Panc1 (cell line): ENCODE results near the gene TBC1D16. TPM values are rescaled to one million over a fixed set of nuclear protein-coding genes. Genes with fewer than 3 reads are reported as not detected.

Experiments used
- ATAC-seq: fragments of 200-7000 bp; cut with Tn5 transposase; 2 replicates; pipeline ENCODE4 v1.9.1; 2020; ENCODE audit warnings: mild to moderate bottlenecking, moderate library complexity
- BruUV-seq: library from RNA; stranded (reverse); fragments of 400-500 nt; replicated peaks from 2 replicates; lab custom pipeline; 2021; lab: Mats Ljungman, UMichigan
- CTCF ChIA-PET: fragments of 300-600 bp; sonication (Branson Sonifier 250); formaldehyde crosslinking; loops from one replicate; lab custom pipeline; 2022; ENCODE audit warnings: antibody characterized with exemption; lab: Charles Lee
- POLR2A ChIA-PET: fragments of 300-600 bp; sonication (Branson Sonifier 250); formaldehyde crosslinking; loops from one replicate; lab custom pipeline; 2022; ENCODE audit warnings: antibody characterized with exemption; lab: Charles Lee
- DNase-seq: peaks from one replicate; pipeline ENCODE4 v3.0.0-alpha.2; 2010; ENCODE audit warnings: low read depth, low spot score
- H3K27ac ChIP-seq: 2 replicates; pipeline ENCODE4 v1.5.1; 2011; ENCODE audit warnings: mild to moderate bottlenecking, low read length, inconsistent platforms
- H3K27me3 ChIP-seq: fragments of 200-500 bp; sonication (Bioruptor generic); 2 replicates; pipeline ENCODE4 v1.6.0; 2014; ENCODE audit warnings: low read length, inconsistent platforms; ENCODE audit not compliant: control insufficient read depth, insufficient read depth
- H3K36me3 ChIP-seq: fragments of 200-500 bp; sonication (Bioruptor generic); 2 replicates; pipeline ENCODE4 v1.5.1; 2014; ENCODE audit warnings: inconsistent platforms, mild to moderate bottlenecking, low read length, moderate library complexity; ENCODE audit not compliant: control insufficient read depth, insufficient read depth
- H3K4me1 ChIP-seq: 2 replicates; pipeline ENCODE4 v1.5.1; 2011; ENCODE audit warnings: inconsistent platforms, mild to moderate bottlenecking, low read length, moderate library complexity; ENCODE audit not compliant: control insufficient read depth, insufficient read depth
- H3K4me3 ChIP-seq, 2 experiments: 2 replicates each; pipeline ENCODE4 v1.5.1; 2011 to 2012; ENCODE audit warnings: low read depth in 2 of 2, low read length in 2 of 2, mild to moderate bottlenecking in 2 of 2, inconsistent platforms in 1 of 2, moderate library complexity in 1 of 2
- H3K9me3 ChIP-seq: fragments of 200-500 bp; sonication (Bioruptor generic); 2 replicates; pipeline ENCODE4 v1.5.1; 2014; ENCODE audit warnings: low read depth, mild to moderate bottlenecking, inconsistent platforms, low read length, moderate library complexity; ENCODE audit not compliant: control insufficient read depth, insufficient read depth
- POLR2AphosphoS5 ChIP-seq: IDR thresholded peaks from 2 replicates; pipeline ENCODE4 v1.6.1; 2012; ENCODE audit warnings: mild to moderate bottlenecking, low read depth, low read length, moderate library complexity
- SIN3A ChIP-seq: IDR thresholded peaks from 2 replicates; pipeline ENCODE4 v1.6.1; 2012; ENCODE audit warnings: low read depth, mild to moderate bottlenecking, low read length, moderate library complexity, borderline replicate concordance; ENCODE audit not compliant: insufficient read depth
- TCF7L2 ChIP-seq: IDR thresholded peaks from 2 replicates; pipeline ENCODE4 v1.6.1; 2011; ENCODE audit warnings: mild to moderate bottlenecking, low read depth, low read length, inconsistent platforms
- in situ Hi-C: cut with HindIII; loops from 2 replicates; pipeline ENCODE4 v1.10.0; 2016; ENCODE audit warnings: low sequenced_read_pairs, low pct_unique_long_range_greater_than_20kb
- intact Hi-C: fragments of 100-400 bp; cut with micrococcal nuclease; formaldehyde crosslinking; loops from one replicate; pipeline ENCODE4 v1.10.0; 2022; ENCODE audit not compliant: unreplicated experiment
- total RNA-seq: library from RNA; stranded (reverse); gene quantifications from one replicate; pipeline ENCODE4 v1.2.1, GENCODE V29; 2021; ENCODE audit not compliant: unreplicated experiment
- TF ChIP-seq, protein P1 (sequence below), 2 experiments: IDR thresholded peaks; 2 replicates each; pipeline ENCODE4 v1.6.1; 2011 to 2012; ENCODE audit warnings: low read depth in 2 of 2, control low read depth in 1 of 2, low read length in 1 of 2, mild to moderate bottlenecking in 1 of 2, moderate library complexity in 1 of 2; ENCODE audit not compliant: insufficient read depth in 1 of 2
- TF ChIP-seq, protein P2 (sequence below): fragments of 450-650 bp; IDR thresholded peaks from 2 replicates; pipeline ENCODE4 v1.5.1; 2017; ENCODE audit warnings: mild to moderate bottlenecking

TBC1D16 gene
- total RNA-seq, 1 experiment from 2014 or later: 41.6 TPM

DNA sequence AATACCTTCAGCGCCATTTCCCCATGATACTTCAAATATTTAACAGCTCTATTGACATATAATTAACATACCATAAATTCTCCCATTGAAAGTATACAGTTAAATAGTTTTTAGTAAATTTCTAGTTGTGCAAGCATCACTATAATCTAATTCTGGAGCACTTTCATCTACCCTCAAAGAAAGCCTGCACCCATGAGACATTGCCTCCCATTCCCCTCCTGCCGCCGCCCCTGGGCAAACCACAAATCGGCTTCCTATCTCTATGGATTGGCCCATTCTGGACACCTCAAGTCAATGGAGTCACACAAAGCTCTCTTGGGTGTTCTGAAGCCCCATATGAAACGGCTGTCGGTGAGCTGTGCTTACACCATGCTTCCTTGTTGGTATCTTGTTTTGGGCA lies 119.2 kb downstream of the TBC1D16 start:
- no peak for TF ChIP-seq SIN3A
- no peak for TF ChIP-seq POLR2AphosphoS5
- TF ChIP-seq, protein P1, sequence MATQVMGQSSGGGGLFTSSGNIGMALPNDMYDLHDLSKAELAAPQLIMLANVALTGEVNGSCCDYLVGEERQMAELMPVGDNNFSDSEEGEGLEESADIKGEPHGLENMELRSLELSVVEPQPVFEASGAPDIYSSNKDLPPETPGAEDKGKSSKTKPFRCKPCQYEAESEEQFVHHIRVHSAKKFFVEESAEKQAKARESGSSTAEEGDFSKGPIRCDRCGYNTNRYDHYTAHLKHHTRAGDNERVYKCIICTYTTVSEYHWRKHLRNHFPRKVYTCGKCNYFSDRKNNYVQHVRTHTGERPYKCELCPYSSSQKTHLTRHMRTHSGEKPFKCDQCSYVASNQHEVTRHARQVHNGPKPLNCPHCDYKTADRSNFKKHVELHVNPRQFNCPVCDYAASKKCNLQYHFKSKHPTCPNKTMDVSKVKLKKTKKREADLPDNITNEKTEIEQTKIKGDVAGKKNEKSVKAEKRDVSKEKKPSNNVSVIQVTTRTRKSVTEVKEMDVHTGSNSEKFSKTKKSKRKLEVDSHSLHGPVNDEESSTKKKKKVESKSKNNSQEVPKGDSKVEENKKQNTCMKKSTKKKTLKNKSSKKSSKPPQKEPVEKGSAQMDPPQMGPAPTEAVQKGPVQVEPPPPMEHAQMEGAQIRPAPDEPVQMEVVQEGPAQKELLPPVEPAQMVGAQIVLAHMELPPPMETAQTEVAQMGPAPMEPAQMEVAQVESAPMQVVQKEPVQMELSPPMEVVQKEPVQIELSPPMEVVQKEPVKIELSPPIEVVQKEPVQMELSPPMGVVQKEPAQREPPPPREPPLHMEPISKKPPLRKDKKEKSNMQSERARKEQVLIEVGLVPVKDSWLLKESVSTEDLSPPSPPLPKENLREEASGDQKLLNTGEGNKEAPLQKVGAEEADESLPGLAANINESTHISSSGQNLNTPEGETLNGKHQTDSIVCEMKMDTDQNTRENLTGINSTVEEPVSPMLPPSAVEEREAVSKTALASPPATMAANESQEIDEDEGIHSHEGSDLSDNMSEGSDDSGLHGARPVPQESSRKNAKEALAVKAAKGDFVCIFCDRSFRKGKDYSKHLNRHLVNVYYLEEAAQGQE (IDR thresholded peaks at IDR 0.05; ENCODE audit: insufficient read depth in 1 of 2, low read depth in 2 of 2, low read length in 1 of 2): no peak
- TF ChIP-seq TCF7L2: no peak
- TF ChIP-seq, protein P2, sequence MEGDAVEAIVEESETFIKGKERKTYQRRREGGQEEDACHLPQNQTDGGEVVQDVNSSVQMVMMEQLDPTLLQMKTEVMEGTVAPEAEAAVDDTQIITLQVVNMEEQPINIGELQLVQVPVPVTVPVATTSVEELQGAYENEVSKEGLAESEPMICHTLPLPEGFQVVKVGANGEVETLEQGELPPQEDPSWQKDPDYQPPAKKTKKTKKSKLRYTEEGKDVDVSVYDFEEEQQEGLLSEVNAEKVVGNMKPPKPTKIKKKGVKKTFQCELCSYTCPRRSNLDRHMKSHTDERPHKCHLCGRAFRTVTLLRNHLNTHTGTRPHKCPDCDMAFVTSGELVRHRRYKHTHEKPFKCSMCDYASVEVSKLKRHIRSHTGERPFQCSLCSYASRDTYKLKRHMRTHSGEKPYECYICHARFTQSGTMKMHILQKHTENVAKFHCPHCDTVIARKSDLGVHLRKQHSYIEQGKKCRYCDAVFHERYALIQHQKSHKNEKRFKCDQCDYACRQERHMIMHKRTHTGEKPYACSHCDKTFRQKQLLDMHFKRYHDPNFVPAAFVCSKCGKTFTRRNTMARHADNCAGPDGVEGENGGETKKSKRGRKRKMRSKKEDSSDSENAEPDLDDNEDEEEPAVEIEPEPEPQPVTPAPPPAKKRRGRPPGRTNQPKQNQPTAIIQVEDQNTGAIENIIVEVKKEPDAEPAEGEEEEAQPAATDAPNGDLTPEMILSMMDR: no peak
- ChIA-PET CTCF (interaction anchor here (1.2 kb wide), 1 partner anchor 108 kb away, joined by 3 read pairs; no protein-coding TSS in a partner anchor), POLR2A (interaction anchor here (0.7 kb wide), 1 partner anchor 43 kb away, joined by 3 read pairs; no protein-coding TSS in a partner anchor)
- in situ Hi-C loops (no loop called here), intact Hi-C loops (loop anchor here (10.0 kb wide), 1 partner anchor 72 kb away; no protein-coding TSS in a partner anchor)
- no peaks in the 10 kb centered on the region for H3K9me3 ChIP-seq
- no peak overlapping the region for H3K4me3 ChIP-seq
- H3K4me1 ChIP-seq: peaks cover 26% of the 10 kb centered on the region
- BruUV-seq: no TSS peak
- no peaks in the 10 kb centered on the region for H3K36me3 ChIP-seq
- no peak overlapping the region for H3K27ac ChIP-seq
- DNase-seq (no peak), ATAC-seq (no peak)
- no peaks in the 10 kb centered on the region for H3K27me3 ChIP-seq

DNA sequence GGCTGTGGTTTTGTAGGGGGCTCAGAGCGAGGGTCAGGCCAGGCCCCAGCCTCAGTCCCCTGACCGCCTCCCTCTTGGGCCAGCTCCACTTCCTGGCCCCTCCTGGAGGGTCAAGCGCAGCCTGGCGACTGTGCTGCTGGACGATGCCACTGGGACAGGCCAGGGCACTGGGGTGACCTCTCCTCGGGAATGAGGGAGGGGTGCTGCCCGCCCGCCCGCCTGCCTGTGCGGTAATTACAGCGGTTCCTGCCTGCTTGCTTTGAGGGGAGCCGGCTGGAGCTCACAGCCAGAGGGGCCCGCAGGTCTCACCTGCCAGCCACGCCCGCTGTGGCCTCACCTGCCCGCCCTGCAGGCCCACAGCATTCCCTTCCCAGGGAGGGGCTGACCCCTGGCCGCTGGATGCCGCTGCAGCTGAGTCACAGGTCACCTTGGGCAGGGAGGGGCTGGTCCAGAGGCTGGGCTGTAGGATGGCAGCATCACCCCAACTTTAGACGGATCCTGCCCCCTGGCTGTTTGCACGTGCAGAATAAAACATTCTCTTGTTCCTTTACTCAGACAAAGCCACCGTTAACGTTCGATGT lies 119.7 kb downstream of the TBC1D16 start:
- Histone ChIP-seq H3K27me3 (no peaks in the 10 kb centered on the region), H3K4me3 (no peak overlapping the region), H3K36me3 (no peaks in the 10 kb centered on the region), H3K27ac (no peak overlapping the region), H3K4me1 (peaks cover 26% of the 10 kb centered on the region), H3K9me3 (no peaks in the 10 kb centered on the region)
- no peak for DNase-seq
- ATAC-seq: no peak
- TF ChIP-seq, protein P2: no peak
- TF ChIP-seq TCF7L2 (no peak), POLR2AphosphoS5 (no peak), SIN3A (no peak)
- TF ChIP-seq, protein P1 (IDR thresholded peaks at IDR 0.05; ENCODE audit: insufficient read depth in 1 of 2, low read depth in 2 of 2, low read length in 1 of 2): no peak
- POLR2A ChIA-PET: interaction anchor here (0.7 kb wide), 1 partner anchor 42 kb away, joined by 3 read pairs; no protein-coding TSS in a partner anchor
- in situ Hi-C loops: no loop called here
- intact Hi-C loops: loop anchor here (10.0 kb wide), 1 partner anchor 71 kb away; no protein-coding TSS in a partner anchor
- CTCF ChIA-PET: interaction anchor here (1.1 kb wide), 1 partner anchor 81 kb away, joined by 3 read pairs; no protein-coding TSS in a partner anchor
- BruUV-seq: no TSS peak
